ENCODE data around the gene SLC22A9.

DNA sequence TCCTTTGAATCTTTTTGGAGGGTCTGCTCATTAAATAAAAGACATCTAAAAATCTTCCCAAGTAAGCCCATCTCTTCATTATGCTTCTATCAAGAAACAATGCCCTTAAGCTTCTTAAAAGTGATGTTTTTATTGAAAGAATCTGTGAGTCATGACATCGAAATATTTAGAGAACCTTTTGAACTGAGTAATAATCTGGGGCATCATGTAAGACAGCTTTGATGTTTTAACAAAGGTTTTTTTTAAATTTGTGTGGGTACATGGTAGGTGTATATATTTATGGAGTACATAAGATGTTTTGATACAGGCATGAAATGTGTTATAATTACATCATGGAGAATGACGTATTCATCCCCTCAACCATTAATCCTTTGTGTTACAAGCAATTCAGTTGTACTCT, 74.6 kb downstream of the SLC22A9 start:
- TF ChIP-seq CTCF (IDR thresholded peaks at IDR 0.05) (no peak), POLR2A (IDR thresholded peaks at IDR 0.05) (no peak), EP300 (IDR thresholded peaks at IDR 0.05; ENCODE audit: low read depth) (no peak)
